Omental fat pad (tissue), 4 donors: ENCODE measurements around the gene CAPZB. TPM values are rescaled to one million over a fixed set of nuclear protein-coding genes. Genes with fewer than 3 reads are reported as not detected.

Experiments
- ATAC-seq: fragments of 150-250 bp; one replicate; pipeline ENCODE4 v1.9.1; 2016; ENCODE audit warnings: mild to moderate bottlenecking, moderate library complexity; ENCODE audit not compliant: low FRiP score
- DNase-seq: peaks from one replicate; pipeline ENCODE4 v3.0.0-alpha.2; 2019; ENCODE audit warnings: low spot score
- total RNA-seq, 4 donors: library from RNA; depleted of rRNA; stranded (reverse); fragments of >200 nt; gene quantifications; one replicate each; pipeline ENCODE4 v1.1.0, GENCODE V29; 2016
- TF ChIP-seq, protein P1 (sequence below), 3 donors: fragments of 450-650 bp; IDR thresholded peaks; one replicate each; pipeline ENCODE4 v1.5.1; 2016 to 2017; ENCODE audit warnings: antibody characterized with exemption in 3 of 3, mild to moderate bottlenecking in 3 of 3, moderate library complexity in 2 of 3

The CAPZB gene
- total RNA-seq, 4 donors from 2014 or later = 98.0 to 130 (median 120) TPM

DNA sequence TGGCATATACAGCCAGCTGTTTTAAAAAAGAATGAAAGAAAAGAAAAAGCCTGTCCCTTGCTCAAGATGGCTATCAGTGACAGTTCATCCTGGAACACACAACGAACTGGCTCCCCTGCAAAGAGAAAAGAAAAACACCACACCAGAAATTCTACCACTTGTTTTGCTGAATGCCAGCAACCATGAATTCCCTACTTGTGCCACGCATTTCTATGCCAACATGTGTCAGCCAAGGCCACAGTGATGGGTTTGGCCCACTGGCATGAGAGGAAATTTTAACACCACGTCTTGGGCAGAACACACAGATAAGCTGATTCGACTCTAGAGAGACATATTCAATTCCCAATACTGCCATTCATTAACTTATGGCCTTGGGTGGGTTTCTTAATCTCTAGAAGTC, 64.0 kb downstream of the CAPZB start:
- TF ChIP-seq, protein P1, sequence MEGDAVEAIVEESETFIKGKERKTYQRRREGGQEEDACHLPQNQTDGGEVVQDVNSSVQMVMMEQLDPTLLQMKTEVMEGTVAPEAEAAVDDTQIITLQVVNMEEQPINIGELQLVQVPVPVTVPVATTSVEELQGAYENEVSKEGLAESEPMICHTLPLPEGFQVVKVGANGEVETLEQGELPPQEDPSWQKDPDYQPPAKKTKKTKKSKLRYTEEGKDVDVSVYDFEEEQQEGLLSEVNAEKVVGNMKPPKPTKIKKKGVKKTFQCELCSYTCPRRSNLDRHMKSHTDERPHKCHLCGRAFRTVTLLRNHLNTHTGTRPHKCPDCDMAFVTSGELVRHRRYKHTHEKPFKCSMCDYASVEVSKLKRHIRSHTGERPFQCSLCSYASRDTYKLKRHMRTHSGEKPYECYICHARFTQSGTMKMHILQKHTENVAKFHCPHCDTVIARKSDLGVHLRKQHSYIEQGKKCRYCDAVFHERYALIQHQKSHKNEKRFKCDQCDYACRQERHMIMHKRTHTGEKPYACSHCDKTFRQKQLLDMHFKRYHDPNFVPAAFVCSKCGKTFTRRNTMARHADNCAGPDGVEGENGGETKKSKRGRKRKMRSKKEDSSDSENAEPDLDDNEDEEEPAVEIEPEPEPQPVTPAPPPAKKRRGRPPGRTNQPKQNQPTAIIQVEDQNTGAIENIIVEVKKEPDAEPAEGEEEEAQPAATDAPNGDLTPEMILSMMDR (IDR thresholded peaks at IDR 0.05) = no peak
- DNase-seq (no peak), ATAC-seq (no peak)

DNA sequence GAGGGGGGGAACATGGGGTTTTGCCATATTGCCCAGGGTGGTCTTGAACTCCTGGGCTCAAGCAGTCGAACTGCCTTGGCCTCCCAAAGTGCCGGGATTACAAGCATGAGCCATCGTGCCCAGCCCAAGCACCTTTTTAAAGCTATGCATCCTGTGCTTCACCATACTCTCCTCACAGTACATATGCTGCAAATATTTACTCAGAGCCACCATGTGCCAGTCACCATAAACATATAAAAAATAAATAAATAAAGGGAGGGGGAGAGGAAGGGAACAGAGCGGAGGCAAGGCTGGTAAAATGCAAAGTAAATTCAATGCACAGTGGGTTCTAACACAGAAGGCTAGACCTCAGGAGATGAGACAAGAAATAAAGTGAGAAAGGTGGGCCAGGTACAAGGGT, 64.7 kb downstream of the CAPZB start:
- ATAC-seq = no peak
- no peak for DNase-seq
- TF ChIP-seq, protein P1 (IDR thresholded peaks at IDR 0.05) = no peak

DNA sequence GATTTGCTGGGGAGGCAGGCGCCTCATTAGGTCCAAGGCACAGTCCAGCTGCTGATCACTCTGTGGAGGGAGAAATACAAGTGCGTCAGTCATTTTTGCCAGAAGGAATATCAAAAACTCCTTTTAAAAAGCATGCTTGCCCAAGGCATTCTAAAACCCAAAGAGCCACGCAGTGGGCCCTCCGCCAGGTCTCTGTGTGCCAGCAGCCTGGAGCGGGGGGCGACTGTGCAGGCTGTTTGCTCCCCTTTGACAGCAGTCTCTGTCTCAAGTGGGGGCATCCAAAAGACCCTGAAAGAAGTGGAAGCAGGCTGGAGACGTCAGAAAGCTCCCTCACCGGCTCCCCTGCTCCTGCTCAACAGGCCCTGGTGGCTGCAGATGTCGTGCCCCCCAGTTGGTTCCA, 65.6 kb downstream of the CAPZB start:
- no peak for DNase-seq
- no peak for ATAC-seq
- TF ChIP-seq, protein P1 (IDR thresholded peaks at IDR 0.05) = no peak

DNA sequence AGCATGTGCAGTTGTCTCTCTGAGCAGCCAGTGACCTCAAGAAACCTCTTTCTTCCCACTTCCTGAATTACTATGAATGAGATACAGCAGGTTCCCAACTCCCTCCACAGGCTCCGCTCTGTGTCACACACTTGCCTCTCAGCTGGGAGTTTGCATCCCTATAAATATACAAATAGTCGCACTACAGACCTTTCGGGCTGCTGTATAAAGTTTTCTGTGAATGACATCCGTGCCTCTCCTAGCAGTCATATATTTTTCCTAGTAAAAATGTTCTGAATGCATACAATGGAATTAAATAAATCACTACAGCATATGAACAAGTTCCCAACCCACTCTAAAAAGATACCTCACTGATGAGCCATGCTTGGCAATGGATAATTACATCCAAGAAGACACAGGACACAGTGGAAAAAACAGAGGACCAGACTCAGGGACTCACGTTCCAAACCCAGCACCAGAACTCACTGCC, 66.8 kb downstream of the CAPZB start:
- DNase-seq (no peak), ATAC-seq (no peak)
- TF ChIP-seq, protein P1 (IDR thresholded peaks at IDR 0.05) = no peak

DNA sequence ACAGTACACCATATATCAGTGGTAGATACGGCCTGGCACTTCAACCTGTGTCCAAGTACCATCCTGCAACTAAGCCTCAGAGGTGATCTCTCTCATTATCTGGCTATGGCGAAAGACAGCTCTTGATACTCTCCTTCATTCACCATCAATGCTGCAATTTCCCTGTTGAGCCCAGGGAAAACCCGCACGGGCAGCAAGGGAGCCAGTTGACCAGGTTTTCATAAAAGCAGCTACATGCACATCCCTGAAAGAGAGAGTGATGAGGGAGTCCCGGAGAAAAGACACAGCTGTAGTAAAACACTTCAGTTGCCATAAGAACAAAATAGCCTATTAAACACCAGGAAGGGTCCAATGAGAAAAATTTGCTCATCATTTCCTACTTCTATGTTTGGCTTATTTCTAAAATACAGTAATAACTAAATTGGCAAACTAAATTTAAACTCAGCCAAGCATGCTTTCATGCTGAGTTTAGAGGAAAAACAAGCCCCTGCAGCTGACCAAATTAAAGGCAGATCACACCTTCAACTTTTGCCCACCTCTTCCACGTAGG, 68.3 kb downstream of the CAPZB start:
- TF ChIP-seq, protein P1 (IDR thresholded peaks at IDR 0.05) = no peak
- ATAC-seq (no peak), DNase-seq (no peak)

DNA sequence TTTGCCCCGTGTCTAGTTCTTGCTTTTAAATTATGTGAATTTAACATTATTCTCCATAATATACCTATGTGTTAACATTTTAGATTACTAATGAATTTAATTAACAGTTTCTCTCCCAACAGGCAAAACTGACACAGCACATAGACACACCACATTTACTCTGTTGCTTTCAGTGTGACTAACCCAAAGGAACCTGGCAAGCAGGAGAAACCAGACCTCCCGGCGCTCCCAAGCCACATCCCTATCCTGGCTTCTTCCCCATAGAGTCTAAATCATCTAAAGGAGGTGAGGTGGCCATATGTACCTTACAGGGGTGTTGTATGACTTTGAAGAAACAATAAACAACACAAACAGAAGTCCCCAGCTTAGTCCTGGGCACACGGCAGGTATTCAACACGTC, 69.2 kb downstream of the CAPZB start:
- no peak for DNase-seq
- no peak for ATAC-seq
- TF ChIP-seq, protein P1 (IDR thresholded peaks at IDR 0.05) = no peak

DNA sequence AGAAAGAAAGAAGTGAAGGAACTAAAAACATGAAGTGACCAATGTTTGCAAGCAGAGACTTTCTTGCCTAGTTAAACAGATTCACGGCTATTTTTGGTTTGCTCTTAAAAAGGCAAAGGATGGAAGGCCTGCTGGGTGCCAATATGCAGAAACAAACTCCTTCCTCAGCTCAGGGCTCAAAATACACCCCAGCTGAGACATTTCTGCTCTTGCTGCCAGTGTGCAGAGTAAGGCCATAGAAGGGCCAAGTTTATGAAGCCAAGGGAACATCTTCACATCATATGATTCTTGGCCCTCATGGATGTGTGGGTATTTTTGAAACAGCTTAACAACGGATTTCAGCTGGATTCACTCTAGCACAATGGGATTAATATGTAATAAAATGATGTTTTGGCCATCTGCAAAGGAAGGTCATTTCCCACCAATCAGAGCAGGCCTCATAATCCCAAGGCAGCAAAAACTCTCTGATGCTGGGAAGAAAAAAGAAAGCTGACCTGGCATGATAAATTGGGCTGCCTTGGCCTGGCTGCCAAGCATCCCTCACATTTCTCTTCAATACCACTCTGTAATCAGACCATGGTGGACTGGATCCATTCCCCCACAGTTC, 70.7 kb downstream of the CAPZB start:
- ATAC-seq (no peak), DNase-seq (no peak)
- TF ChIP-seq, protein P1 (IDR thresholded peaks at IDR 0.05) = no peak
